Glutamatergic neuron (in vitro differentiated cells): ENCODE data around the gene HHIP. TPM values are rescaled to one million over a fixed set of nuclear protein-coding genes. Genes with fewer than 3 reads are reported as not detected.

ENCODE experiments used
- DNase-seq: peaks from one replicate; pipeline ENCODE4 v3.0.0; 2022
- H3K27ac Mint-ChIP-seq: one replicate; pipeline ENCODE4 v1.8.0; 2020; ENCODE audit warnings: mild to moderate bottlenecking, mixed read lengths, inconsistent platforms; ENCODE audit not compliant: unreplicated experiment
- H3K27me3 Mint-ChIP-seq: one replicate; pipeline ENCODE4 v1.8.0; 2020; ENCODE audit warnings: mild to moderate bottlenecking, moderate library complexity, mixed read lengths, inconsistent platforms; ENCODE audit not compliant: unreplicated experiment
- H3K36me3 Mint-ChIP-seq: one replicate; pipeline ENCODE4 v1.8.0; 2020; ENCODE audit warnings: mild to moderate bottlenecking, mixed read lengths, inconsistent platforms; ENCODE audit not compliant: unreplicated experiment
- H3K4me1 Mint-ChIP-seq: one replicate; pipeline ENCODE4 v1.8.0; 2020; ENCODE audit warnings: mild to moderate bottlenecking, low read depth, mixed read lengths, inconsistent platforms; ENCODE audit not compliant: unreplicated experiment
- H3K4me3 Mint-ChIP-seq: one replicate; pipeline ENCODE4 v1.8.0; 2020; ENCODE audit warnings: mild to moderate bottlenecking, mixed read lengths, inconsistent platforms; ENCODE audit not compliant: unreplicated experiment
- H3K9me3 Mint-ChIP-seq: one replicate; pipeline ENCODE4 v1.8.0; 2020; ENCODE audit warnings: mild to moderate bottlenecking, moderate library complexity, mixed read lengths, inconsistent platforms; ENCODE audit not compliant: unreplicated experiment
- CTCF ChIP-seq: fragments of 200-600 bp; sonication (generic); IDR thresholded peaks from one replicate; pipeline ENCODE4 v1.5.0; 2021; ENCODE audit not compliant: partially characterized antibody, unreplicated experiment
- total RNA-seq: library from RNA; stranded (reverse); fragmentation: NEBNext Ultra II Directional; extraction: Animal tissue kit (Norgen Biotek cat#: 25700); gene quantifications from one replicate; pipeline ENCODE4 v1.2.1, GENCODE V29; 2021; ENCODE audit not compliant: unreplicated experiment

The HHIP gene
- total RNA-seq, 1 donor from 2014 or later, result 9.7 TPM

GRCh38 chr4:144729175-144729574 lies 83.2 kb downstream of the HHIP start:
- no peak for TF ChIP-seq CTCF
- DNase-seq, result no peak
- Mint-ChIP-seq H3K27me3 (no peaks in the 10 kb centered on the region), H3K4me3 (no peak overlapping the region), H3K36me3 (no peaks in the 10 kb centered on the region), H3K27ac (no peak overlapping the region), H3K9me3 (no peaks in the 10 kb centered on the region), H3K4me1 (no peaks in the 10 kb centered on the region)

- H3K4me3 Mint-ChIP-seq, result no peak overlapping the region
- DNase-seq, result no peak
- TF ChIP-seq CTCF, result no peak
- no peak overlapping the region for H3K27ac Mint-ChIP-seq
- no peaks in the 10 kb centered on the region for H3K36me3 Mint-ChIP-seq
- H3K9me3 Mint-ChIP-seq, result no peaks in the 10 kb centered on the region
- no peaks in the 10 kb centered on the region for H3K4me1 Mint-ChIP-seq
- no peaks in the 10 kb centered on the region for H3K27me3 Mint-ChIP-seq
Observed at GRCh38 chr4:144732584-144733428, 86.8 kb downstream of the HHIP start.

- Mint-ChIP-seq H3K9me3 (no peaks in the 10 kb centered on the region), H3K36me3 (no peaks in the 10 kb centered on the region), H3K27ac (no peak overlapping the region), H3K27me3 (no peaks in the 10 kb centered on the region), H3K4me1 (no peaks in the 10 kb centered on the region), H3K4me3 (no peak overlapping the region)
- TF ChIP-seq CTCF, result no peak
- no peak for DNase-seq
Observed at GRCh38 chr4:144733566-144733965, 87.6 kb downstream of the HHIP start.

- Mint-ChIP-seq H3K36me3 (no peaks in the 10 kb centered on the region), H3K9me3 (no peaks in the 10 kb centered on the region), H3K27me3 (no peaks in the 10 kb centered on the region), H3K27ac (no peak overlapping the region), H3K4me3 (no peak overlapping the region), H3K4me1 (no peaks in the 10 kb centered on the region)
- no peak for TF ChIP-seq CTCF
- DNase-seq, result peak; percentile 16
Observed at GRCh38 chr4:144734522-144734921, 88.6 kb downstream of the HHIP start.

GRCh38 chr4:144738649-144739048 lies 92.7 kb downstream of the HHIP start:
- H3K27me3 Mint-ChIP-seq, result no peaks in the 10 kb centered on the region
- H3K4me3 Mint-ChIP-seq, result no peak overlapping the region
- H3K4me1 Mint-ChIP-seq, result no peaks in the 10 kb centered on the region
- no peak for DNase-seq
- no peaks in the 10 kb centered on the region for H3K9me3 Mint-ChIP-seq
- no peak overlapping the region for H3K27ac Mint-ChIP-seq
- no peak for TF ChIP-seq CTCF
- no peaks in the 10 kb centered on the region for H3K36me3 Mint-ChIP-seq
